NCI-H526 (cell line): ENCODE measurements around the gene ETS1.

Experiments used
- DNase-seq, 2 experiments: peaks; one replicate each; lab custom pipeline; 2025; lab: John Stamatoyannopoulos, UW

The ETS1 gene, protein sequence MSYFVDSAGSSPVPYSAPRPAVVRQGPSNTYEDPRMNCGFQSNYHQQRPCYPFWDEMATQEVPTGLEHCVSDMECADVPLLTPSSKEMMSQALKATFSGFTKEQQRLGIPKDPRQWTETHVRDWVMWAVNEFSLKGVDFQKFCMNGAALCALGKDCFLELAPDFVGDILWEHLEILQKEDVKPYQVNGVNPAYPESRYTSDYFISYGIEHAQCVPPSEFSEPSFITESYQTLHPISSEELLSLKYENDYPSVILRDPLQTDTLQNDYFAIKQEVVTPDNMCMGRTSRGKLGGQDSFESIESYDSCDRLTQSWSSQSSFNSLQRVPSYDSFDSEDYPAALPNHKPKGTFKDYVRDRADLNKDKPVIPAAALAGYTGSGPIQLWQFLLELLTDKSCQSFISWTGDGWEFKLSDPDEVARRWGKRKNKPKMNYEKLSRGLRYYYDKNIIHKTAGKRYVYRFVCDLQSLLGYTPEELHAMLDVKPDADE

DNA sequence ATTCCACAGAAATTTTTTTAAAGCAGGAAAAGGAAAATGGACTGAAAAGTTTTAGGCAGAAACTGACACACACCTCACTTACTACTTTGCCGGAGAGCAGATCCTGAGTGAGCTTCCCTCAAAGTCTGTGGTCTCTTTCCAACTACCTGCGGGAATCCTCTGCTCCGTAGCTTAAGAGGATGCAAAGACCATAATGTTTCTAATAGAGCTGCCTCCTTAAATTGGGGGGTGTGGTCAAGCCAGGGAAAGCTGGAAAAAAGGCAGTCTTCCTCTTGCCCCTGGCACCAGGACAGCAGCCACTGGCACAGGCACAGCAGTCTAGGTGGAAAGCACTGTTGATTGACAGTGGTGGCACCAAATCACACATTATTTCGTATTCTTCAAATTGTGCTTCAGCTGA, at the start of gene ETS1:
ETS1 (minus strand) TSS at position 144 of the 400 bp plus-strand sequence. CDS start 14,428 bp downstream, outside the sequence.
- DNase-seq = peak; percentile 76 to 86

DNA sequence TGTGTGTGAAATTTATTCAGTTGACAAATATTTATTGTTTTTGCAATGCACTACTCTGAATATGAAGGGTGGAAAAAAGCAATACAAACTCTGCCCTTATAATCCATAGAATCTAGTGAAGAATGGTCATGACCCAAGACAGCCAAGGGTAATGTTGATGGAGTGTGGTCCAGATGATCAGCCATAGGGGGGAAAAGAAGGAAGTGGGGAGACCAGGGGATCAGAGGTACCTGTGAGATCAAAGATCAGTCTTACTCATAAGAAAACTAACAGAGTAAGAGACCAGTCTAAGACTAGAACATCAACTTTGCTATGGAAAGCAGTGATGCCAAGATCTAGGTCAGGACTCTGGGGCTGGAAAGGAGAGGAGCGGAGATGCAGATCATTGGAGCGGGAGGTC, 47.0 kb upstream of the ETS1 start:
- DNase-seq = no peak

DNA sequence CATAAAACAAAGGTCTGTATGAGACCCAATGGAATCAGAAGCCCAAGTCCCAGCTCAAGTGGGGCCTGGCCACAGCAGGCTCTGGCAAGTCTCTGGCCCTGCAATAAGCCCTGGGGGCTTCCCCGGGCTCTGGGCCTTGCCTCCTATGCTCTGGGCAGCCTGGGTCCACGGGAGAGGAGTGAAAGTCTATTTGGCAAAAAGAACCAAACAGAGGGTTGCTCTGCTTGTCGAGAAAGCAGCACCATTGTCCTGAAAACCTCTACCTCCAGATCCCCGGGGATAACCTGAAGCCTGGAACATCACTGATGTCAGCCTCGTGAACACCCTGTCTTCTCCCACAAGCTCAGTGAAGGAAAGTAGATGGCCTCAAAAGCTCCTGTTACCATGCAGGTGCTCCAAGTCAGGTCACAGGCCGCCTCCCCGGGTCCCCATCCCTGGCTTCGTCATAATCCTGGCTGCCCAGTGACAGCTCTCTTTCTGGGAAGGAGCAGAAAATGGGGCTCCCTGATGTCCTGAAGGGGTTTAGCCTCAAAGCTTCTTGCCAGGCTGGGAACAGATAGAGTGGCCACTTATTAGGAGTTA, 46.1 kb upstream of the ETS1 start:
- DNase-seq = no peak

DNA sequence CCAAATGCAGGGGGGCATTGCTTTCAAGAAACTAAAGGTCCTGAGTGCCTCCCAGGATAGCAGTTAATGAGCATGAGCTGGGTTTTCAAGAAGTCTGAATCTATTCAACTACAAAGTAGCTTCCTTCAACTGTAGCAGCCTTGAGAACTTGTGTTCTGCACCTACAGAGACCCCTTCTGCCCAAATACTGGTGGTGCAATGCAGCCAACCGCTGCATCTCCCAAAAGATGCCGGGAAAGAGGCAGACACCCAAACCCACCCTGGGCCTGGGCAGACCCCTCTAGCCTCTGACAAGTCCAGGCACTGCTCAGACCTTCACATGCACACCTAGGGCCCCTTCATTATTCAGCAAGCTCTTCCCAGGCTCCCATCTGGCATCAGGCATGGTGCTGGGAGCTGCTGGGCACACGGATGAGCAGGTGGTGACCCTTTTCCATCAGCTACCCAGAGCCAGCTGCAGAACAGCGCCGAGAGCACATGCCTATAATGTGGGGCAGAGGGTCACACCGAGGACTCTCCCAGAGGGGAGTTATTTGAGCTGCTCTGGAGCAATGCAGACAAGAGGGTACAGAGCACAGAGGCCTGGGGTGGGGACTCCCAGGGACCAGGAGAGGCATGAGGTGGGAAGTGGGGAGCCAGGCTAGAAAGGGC, 44.9 kb upstream of the ETS1 start:
- DNase-seq = peak; percentile 65 to 89

DNA sequence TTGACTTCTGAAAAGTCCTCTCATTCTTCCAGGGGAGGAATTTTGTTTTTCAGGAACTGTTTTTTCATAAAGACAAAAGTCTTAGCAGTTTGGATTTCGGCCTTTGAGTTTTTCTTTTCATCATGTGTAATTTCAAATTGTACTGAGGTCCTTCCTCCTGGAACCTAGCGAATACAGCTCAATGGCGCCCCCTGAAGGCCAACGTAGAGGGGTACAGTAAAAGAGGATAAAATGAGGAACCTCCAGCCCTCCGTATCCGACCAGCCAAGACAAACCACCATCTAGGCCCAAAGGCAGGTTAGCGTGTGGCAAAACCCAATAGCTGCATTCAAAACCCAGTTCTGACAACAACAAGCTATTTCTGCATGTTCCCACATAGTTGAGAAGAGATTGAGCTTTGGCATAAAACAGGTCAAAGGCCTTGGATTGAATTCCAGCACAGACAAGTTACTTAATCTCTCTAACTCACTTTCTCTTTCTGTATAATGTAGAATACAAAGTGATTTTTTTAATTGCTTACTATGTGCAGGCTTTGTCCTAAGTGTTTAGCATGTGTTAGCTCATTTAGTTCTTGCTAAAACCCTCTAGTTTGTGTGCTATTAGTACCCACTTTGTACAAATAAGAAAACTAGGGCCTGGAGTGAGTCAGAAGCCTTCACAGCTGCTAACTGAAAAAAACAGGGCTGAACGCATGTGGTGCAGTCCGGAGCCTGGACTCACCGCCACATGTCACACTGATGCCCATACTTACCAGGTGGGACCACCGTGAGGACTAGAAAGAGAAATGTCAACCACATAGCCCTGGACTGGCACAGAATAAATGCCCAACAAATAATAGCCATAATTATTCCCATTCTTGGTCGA, 43.2 kb upstream of the ETS1 start:
- peak; percentile 87 to 97 for DNase-seq

DNA sequence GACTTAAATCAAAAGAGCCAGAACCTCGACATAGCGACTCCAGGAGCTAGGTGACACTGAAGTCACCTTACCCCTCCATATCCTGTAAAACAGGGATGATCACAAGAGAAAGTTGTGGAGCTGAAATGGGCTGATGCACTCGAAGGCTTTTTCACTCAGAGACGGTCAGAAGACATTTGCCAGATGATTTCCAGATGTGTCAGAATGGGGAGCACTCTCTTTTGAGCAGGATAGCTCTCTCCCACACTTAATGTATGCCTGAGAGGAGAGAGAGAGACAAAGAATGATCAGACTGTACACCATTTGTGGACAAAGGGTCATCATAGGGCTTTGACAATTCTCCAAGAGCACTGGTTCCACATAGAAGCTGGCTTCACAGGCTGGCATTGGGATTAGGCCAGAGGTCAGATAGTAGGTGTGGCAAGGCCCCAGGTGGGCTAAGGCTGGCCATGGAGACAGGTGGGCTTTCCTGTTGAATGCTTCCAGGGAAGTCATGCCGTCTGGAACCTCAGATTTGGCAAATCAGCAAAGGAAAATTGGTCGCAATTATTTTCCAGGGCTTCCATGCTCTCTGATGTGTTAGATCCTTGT, 42.3 kb upstream of the ETS1 start:
- no peak for DNase-seq

DNA sequence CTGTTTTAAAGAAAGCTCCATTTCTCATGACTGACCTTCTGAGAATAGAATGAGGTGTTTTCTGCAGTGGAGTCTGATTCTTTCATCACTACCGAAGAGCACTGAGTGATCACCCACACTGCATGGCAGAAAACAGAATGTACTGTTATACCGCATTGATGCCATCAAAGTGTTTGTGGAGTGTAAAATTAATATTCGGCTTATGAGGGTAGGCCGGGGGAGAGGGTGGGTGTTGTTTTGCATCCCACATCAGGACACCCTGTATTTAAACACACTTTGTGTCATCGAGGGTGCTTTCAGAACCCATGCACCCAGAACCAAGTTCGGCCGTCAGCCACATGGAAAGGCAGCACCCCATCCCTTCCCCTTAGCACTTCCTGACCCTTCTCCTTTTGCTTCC, 41.3 kb upstream of the ETS1 start:
- no peak for DNase-seq

DNA sequence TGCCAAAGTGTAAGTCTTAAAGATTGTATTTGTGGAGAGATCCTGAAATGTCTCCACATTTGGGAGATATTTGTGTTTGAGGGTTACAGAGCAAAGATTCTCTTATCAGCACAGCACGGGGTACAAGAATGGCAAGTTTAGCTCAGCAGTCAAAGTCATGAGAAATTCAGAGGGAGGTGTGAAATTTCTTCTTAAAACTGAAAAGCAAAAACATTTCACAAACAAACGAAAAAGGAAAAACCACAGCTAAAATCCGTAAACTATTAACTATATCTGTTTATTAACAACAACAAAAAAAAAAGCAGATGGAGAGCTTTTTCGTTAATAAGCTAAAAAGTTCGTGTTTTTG, 40.9 kb upstream of the ETS1 start:
- no peak for DNase-seq

DNA sequence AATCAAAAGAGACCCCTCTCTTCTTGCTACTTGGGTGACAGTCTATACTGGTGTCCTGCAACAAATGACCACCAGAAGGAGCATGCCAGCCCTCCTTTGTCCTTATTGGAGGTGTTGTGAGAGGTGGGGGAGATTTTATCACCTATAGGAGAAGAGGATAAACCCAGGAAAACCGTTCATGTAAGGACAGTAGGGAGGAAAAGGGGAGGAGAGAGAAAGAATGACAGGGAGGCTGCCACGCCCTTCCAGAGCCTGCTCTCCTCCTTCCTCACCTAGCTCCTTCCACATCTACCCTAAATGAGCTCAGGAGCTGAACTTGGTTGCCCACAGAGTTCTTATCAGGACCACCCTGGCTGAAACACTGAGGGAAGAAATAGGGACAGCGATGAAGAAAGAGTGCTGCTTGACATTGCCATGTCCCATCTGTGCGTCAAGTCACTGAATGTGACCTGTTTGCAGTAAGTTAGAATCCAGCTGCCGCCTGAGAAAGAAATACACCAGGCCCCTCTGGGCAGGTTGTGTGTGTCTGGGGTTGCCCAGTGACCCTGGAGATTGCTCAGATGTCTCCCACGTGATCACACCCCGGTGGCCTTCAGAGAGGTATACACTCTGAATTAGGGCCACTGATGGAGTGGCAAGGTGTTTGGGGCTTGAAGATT, 40.4 kb upstream of the ETS1 start:
- no peak for DNase-seq

DNA sequence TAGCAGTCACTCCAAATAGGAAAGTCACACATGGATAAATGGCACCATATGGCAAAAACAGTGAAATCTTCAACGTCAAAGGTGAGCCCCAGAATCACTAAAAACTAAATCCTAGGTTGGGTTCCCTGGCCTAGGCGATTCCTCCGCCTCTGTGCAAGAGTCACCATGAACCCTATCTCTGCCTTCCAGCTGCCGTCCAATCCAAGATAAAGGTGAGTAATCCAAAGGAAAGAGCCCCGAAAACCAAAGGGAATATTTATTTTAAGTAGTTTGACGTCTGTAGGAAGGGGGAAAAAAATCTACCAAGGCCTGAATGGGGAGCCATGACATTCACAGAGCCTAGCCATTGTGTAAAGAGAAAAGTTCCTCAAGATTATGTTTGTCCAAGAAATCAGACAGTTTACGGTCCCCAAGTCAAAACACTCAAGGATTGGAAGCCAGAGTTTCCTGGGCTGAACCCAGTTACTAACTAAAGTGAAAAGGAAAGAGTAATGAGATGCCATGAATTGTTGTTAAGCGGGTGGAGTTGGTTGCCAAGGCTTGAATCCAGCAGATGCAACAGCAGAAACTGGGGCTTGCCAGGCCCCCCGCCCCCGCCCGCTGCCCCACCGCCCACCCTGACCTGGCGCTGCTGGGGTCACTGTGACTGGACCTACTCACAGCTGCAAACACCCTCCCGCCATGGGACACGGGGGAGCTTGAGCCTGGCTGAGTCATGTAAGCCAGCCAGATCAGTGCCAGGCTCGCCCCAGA, 39.7 kb upstream of the ETS1 start:
- DNase-seq = no peak

DNA sequence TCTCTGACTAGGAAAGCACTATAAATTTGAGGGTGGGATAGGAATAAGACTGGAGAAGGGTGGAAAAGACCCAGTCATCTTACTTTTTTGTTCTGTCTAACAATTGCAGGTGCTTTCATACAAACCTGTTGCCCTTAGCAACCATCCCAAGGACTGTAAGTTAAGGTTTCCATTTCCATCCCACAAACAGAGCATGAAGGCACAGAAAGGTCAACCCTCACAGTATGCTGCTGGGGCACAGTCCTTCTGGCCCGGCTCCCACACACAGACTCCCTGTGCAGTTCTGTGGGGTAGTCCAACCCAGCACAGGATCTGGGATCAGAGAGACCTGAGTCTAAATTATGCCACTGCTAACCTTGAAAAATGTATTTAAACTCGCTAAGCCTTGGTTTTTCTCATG, 38.4 kb upstream of the ETS1 start:
- peak in 1 of 2 experiments; percentile 24 for DNase-seq

DNA sequence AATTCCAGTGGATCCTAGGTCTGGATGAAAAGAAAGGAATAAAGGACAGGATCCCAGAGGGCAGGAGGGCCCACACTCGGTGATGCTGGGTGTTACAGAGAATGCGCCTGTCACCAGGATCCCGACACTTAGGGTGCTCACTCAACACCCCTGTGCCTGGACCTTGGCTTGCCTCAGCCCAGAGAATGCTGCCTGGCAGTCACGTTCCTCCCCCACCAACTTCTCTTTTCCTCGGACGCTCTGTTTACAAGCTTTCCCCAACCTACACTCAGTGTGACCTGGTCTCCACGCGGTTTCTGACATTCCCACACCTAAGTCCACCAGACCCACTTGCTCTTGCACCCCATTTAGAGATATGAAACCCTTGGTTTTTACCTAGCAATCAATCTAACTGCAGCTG, 38.0 kb upstream of the ETS1 start:
- no peak for DNase-seq

DNA sequence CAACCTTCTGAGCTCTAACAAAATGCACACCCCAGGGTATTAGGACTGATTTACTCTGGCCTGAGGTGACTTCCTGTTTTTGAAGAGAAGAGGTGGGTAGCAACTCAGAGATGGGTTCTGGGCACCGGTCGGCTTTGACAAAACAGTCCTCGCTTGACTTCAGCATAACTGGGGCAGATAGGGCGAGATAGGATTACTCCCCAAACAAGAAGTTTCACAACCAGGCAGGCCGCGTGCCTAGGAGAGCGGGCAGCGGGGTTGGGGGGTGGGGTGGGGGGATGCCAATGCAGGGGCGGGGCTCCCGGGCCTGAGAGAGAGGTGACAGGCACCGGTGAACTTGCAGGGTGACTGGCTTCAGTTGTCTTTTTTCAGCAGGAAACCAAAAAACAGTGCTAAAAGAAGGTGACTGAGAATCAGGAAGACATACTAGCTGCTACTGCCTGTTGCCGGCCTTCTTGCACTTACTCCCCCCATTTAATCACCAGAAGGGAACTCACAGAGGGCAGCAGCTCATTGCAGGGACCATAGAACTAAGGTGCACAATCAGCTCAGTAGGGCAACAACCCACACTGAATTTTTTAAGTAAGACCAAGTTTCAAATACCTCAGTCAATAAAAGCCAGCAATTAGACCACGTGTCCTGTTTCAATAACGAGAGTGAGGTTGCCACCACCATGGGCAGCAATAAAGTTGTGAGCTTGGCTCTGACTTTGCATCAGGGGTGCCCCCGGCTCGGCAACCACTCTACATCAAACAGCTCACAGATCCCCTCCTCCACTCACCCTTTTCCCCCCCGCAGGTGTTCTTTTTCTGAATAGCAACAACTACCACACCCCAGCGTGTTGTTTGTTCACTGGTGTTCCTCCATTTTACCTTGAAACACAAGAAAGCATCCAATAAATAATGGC, 37.2 kb upstream of the ETS1 start:
- DNase-seq = no peak

DNA sequence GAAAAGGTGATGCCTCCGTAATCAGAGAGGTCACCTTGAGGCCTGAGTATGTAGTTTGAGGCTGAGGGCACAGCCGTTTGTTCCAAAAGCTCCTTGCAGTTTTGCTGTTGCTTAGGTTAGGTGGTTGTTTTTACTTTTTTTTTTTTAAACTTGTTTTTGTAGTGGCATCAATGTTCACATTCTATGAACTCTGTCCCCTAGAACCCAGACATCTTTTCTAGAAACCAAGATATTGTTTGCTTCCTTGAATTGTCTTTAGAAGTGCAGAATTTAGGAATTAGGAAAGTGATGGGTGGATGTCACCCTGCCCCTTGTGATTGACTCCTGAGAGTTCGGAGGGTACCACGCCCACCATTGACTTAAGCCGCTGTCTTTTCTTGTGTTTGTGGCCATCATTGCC, 35.7 kb upstream of the ETS1 start:
- DNase-seq = no peak

DNA sequence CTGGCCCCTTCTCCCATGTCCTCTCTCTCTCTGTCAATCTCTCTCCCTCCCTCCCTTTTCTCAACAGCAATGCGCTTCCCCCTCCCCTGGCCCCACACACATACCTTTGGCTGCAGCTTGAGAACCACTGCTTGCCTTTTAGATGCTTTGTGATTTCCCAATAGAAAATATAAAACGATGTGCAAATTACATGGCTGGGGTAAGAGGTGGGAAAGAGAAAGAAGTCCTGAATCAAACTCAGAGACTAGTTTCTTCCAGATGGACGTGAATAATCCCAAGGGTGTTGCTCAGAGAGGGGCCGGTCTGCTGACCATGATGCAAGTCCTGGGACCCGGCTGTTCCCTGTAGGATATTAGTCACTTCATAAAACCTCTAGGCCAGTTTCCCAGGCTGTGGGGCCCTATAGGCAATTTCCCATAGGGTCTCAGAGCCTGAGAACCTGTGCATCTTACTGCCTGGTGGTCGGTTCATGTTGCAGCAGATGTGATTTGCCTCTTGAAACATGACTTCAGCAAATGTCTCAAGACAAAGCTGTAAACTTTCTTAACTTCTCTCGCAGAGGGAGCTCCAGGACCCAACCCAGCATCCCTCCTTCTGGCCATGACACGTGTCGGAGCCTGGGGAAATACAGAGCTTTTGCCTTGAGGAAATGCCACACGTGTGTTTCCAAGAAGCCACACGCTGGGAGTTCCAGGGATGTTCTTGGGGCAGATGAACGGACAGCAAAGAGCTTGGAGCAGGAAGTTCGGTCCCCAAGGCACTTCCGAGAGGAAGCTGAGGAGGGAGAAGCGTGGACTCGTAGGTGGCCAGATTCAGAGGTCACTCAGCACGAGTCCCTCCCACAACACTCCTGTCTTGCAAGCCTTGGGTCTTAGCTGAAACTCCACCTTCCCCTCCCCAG, 34.5 kb upstream of the ETS1 start:
- no peak for DNase-seq

DNA sequence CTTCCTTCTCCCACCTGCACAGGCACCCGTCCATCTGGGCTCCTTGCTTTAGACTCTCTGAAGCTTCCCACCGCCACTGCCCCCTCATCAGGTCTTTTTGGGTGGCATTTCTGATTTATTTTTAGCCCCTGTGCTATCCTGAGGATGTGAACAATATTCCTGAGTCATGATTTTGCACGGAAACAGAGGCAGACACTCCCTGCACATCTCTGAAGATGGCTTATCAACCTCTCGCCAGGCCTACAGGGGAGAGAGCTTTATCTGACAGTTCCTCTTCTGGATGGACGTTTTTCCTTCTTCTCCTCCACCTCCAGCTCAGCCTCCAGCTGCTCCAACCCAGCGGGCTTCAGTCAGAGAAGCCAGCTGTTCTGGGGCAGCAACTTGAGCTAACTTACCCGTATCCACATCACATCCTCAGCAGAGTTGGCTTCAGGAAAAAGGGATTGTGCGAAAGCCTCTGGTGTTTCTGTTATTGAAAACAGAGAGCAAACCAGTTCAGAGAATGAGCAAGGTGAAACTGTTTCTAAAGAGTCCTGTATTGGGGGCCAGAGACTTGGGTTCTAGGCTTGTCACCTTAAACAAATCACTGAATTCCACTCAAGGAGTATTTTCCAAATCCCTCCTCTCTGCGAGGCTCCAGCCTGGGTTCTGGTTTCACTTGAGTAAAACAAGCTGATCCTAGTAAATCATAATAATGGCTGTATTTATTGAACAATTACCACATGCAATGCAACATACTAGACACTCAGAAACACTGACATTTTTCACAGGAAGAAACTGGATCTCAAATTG, 33.1 kb upstream of the ETS1 start:
- DNase-seq = no peak

DNA sequence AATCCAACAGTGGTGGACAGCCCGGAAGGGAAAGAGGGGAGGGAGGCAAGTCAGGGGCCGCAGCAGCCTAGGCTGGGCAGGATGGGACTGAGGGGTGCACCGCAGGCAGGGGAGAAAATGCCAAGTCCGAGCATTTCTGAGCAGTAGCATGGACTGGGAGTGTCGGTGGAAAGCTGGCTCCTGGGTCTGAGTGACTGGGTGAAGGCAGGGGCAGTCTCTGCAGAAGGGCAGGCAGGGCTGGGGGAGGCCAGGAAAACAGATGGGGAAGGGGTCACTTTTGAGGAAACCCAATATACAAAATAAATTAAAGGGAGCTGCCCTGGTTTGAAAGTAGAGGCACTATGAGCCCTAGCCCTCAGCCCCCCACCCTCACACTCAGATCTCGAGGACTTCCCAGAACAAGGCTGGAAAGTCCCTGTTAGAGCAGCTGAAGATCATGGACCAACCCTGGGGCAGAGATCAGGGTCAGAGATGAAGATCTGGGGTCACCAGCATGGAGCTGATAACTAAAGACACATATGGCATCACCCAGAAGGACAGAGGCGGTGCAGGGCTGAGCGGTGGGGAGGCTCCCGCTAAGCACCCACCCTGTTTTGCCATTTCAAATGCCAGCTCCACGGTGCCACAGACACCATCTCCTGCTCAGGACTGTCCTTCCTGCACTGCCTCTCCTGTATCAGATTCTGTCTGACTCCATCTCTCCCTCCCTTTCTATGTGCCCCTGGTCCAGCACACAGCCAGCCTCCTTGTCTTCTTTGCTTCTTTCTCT, 32.4 kb upstream of the ETS1 start:
- DNase-seq = no peak
